DMS 273 (cell line): ENCODE data around the gene TIMM17B.
A peak's percentile ranks its signal among the peaks of the same experiment; 100 is the strongest.

Experiments used
- DNase-seq: peaks from one replicate; lab custom pipeline; 2025; ENCODE audit not compliant: unreplicated experiment; lab: John Stamatoyannopoulos, UW

TIMM17B gene

DNA sequence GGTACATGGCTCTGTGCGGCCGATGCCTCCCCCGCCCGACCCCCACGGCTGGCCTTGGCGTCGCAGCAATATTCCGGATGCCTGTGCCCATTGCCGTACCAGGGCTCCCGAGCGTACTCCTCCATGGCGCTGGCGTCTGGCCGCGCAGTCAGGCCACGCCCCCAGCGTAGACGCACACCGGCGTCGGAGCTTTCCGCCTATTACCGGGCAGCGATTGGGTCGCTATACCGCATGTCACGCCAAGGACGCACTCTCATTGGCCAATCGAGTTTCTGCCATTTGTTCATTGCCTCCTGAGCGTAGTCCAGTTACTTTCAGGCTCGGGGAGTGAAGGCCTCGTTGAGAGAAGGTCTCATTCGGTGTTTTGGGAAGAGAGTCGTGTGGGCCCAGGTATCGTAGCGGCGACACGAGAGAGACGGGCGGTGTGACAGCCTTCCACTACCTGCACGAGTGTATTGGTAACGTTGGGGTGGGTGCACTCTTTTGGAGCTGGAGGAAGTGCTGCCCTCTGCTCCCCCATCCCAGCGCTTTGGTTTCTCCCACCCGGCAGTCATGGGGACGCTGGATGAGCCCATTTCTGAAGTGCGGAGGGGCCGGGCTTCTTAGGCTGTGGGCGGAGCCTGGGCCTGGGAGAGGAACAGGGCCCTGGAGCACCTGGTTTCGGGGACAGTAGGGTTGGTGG is at the start of gene TIMM17B, which contains the start of gene PQBP1:
TIMM17B (minus strand) TSS at position 144 of the 682 bp plus-strand sequence; CDS start at position 125, 19 bp downstream.
PQBP1 (plus strand) TSS at position 306 of the 682 bp plus-strand sequence. CDS start 580 bp downstream, outside the sequence.
- peak; percentile 98 for DNase-seq

DNA sequence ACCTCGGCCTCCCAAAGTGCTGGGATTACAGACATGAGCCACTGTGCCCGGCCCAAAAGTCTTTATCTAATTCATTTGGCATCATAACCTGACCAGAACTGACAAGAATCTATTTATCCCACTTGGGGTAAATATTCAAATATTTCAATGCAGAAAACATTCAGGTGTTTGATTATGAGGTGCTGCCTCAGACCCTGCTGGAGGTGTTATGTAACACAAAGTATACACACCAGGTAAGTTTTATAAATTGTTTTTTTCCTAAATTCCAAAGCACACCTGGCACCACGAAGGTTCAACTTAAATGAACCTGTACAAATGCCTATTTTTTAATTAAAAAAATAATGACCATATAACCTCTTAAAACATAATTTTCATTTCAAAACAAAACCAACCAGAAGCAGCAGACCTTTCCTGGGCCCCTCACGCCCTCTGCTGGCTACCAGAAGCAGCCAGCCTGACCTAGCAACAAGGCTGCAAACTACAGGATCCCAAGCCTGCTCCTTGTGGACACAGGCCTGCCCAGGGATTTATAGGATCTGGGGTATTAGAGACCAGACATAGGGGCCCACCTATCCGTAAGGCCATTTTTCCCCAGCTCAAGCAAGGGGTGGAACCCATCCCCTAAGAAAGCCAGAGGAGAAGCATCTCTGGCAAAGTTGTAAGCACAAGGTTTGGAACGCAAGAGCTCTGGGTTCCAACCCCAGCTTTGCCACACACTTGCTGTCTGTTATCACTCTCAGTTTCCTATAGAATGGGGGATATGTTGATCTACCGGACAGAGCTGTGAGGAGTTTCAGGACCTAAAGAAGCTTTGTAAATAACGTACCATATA is 48.2 kb upstream of the TIMM17B start:
- peak; percentile 73 for DNase-seq

DNA sequence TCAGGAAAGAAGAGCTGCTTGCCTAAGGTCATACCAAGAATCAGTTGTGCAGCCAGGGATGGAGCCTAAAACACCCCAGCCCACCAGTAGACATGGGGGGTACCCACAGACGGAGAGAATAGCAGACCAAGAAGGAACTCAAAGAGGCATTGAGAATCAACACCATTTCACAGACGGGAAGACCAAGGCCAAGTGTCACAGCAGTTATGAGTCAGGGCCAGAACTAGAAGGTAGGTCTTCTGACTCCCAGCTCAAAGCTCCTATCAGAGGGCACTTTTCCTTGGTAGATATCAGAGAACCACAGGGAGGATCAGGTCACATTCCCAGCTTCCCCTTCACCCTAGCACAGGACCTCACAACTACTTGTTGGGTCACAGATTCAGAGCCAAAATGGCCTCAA is 45.3 kb upstream of the TIMM17B start:
- no peak for DNase-seq

DNA sequence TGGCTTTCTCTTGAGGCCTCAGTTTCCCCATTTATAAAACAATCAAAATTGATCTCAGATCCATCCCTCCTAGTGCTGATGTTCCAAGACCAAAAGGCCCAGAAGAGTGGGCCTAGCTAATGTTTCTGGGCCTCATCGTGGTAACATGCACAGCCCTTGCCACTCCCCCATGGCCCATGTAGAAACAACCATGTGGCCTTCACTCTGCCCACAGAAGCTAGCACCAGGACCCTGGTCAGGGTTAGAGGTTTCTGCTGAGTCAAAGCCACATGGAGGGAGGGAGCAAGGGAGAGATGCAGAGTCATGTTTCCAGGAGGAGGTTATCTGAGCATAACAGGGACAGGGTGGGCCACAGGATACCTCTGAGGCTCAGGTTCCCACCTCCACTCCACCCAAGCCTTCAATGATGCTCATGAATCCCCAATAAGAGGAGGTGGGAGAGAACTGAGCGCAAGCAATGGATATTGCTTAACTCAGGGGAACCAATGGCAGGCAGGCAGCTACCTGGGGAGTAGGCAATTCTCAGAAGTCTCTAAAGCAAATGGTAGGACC is 42.9 kb upstream of the TIMM17B start:
- DNase-seq = no peak

DNA sequence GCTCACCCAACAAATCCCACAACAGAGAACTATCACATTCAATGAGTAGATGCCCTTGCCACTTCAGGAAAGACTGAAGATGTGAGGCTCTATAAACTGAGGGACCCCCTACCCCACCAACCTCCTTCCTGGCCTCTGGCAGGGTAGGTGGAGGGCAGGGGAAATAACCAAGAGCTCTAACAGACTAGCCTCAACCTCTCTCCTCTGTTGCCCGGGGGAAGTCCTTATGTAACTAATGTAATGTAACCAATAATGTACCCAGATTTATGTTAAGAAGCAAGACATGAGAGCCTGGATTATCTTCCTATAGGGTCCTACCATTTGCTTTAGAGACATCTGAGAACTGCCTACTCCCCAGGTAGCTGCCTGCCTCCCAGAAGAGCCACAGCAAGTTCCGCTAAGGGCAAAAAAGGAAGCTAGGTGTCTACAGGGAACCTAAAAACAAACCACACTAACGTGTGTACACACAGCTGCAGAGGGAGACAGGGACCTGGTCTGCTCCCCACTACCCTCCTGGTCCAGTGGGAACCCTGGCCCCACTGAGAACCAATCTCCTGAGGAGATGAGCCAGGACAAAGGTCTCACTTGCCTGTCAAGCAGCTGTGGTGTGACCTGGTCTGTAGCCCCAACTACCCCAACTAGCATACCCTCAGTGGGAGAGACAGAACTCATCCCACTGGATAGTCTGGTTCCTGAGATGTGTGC is 42.1 kb upstream of the TIMM17B start:
- DNase-seq = no peak

DNA sequence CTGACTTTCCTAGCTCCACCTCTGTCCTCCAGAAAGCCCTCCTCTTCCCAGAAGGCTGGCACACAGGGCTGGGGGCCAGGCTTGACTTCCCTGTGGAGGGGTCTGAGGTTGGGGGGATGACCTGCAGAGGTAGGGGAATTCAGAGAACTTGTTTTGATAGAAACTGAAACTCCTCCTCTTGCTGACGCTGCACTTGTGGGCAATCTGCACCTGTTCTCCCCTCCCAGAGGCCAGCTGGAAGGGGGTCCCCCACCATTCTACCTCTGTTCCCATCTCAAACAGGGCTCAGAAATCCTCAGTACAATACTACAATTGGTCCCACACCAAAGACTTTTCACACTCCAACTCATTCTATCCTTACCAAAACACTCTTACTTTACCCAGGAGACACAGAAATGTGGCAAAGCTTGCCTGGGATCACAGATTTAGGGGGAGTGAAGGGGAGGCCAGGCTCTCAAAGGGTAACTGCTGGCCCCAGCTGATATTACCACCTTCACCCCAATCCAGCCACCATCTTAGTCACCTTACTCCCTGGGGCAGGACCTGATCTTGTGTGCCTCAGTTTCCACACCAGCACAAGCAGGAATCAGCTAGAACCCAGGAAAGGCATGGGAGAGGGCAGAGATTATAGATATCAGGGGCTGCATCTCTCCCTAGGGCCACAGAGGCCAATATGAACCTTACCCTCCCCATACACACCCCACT is 41.3 kb upstream of the TIMM17B start:
- no peak for DNase-seq

DNA sequence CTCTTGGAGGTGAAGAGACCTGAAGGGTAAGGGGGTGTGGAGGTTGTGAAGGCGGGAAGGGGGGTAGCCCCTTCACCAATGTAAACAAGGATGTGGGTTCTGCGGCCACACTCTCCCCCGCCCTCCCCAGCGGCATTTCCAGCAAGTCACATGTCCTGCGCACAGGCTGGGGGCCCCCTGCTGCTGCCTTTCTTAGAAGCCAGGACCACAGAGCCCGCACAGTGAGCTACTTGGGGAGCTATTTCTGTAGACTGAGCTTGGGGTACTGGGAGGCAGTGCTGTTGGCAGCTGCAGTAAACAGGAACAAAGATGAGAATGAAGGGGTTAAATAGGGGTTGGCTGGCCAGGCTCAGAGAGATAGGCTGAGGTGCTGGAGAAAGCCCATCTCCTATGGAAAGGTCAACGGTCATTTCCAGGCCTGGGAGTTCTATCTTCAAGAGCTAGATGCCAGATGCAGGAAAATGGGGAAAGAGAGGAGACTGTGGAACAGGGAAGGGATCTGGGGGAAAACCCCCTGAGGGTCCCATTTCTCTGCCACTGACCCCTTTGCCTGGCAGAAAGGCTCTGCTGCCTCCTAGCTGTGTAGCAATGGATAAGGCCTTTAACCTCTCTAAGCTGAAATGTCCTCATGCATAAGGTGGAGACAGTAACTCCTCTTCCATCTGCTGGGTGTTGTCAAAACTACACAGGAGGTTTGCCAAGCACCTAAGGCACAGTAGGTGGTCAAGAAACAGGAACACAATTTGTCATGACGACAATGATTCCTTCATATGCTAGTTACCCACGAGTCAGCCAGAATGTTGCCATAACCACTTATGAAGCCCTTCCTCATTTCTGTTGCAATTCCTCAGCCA is 39.7 kb upstream of the TIMM17B start:
- DNase-seq = no peak

DNA sequence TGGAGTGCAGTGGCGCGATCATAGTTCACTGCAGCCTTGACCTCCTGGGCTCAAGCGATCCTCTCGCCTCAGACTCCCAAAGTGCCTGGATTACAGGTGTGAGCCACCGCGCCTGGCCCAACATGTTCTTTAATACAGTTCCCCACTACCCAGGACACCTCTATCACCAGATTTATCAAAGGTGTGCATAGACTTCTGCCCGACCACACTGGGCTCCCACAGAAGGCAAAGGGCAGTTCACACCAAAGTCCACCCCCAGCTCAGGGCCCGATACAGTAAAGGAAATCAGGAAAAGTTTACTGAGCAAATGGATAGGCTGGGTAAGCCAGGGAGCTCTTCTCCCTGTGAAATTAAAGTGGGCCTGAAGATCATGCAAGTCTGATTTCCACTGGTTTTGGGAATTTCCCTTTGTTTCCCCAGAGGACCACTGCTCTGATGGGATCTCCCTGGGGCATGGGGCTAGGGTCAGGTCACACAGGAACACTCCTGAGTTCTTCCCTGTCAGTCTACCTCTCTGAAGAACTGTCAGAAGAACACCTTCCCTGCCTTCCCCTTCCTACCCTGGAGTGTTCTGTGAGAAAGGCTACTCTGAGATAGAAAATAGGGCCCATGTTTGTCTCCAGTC is 39.0 kb upstream of the TIMM17B start:
- no peak for DNase-seq

DNA sequence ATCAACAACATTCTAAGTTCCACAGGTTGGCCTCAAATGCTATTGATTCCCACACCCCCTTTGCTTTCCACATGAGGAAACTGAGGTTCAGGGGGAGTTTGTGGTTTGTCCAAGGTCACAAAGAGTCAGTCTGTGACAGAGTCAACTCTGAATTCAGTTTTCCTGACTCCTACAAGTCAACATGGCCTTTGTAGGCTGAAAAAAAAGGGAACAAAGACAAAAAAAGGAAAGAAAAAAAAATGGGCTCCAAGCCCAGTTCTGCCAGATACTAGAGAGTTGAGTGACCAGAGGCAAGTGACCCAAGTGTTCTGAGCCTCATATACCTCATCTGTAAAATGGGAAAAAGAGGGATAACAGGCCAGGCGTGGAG is 37.7 kb upstream of the TIMM17B start:
- no peak for DNase-seq

DNA sequence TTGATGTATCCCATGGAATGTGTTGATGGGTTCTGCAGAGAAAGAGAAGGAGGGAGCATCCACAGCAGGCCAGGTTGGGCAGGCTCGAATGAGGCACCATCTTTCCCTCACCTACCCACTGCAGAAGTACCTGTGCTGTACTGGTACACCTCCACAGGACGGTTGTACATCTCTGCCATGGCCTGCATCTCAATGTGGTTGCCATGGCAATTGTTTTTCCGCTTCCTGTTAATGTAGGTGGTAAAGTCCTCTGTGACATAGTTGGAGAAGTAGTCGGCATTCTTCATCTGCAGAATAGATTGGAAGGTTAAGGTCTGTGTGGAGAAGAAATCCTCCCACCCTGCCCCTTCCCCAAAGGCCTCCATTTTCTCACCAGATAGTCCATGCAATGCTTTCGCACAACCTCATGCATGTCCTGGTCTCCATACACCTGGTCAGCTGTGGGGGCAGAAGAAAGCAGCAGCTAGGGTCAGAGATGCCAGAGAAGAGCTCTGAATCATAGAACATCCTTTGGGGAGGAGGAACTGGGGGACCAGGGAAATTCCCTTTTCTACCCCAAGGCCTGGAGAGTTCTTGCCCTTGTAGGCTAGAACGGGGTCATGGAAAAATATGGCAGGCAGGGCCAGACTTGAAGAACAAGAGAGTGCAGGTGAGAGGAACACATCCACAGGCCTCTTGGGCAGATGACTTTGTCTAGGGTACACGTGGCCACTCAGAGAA is 37.2 kb upstream of the TIMM17B start:
- no peak for DNase-seq

DNA sequence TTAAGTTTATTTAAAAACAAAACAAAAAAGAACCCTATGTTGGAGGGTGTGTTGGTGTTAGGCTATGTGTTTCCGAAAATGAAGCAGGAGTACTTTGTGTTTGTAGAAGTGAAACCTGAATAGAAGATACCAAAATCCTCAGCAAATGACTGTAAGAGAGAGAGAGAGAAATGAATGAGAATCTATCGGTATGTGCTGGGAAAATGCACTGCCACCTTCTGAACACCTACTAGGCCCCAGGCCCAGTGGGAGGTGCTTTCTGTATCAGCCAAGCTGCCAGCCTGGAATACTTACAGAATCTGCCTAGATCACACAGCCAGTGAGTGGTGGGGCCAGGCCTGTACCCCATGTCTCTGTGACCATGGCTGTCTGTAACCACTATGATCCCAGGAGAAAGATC is 36.2 kb upstream of the TIMM17B start:
- DNase-seq = no peak

DNA sequence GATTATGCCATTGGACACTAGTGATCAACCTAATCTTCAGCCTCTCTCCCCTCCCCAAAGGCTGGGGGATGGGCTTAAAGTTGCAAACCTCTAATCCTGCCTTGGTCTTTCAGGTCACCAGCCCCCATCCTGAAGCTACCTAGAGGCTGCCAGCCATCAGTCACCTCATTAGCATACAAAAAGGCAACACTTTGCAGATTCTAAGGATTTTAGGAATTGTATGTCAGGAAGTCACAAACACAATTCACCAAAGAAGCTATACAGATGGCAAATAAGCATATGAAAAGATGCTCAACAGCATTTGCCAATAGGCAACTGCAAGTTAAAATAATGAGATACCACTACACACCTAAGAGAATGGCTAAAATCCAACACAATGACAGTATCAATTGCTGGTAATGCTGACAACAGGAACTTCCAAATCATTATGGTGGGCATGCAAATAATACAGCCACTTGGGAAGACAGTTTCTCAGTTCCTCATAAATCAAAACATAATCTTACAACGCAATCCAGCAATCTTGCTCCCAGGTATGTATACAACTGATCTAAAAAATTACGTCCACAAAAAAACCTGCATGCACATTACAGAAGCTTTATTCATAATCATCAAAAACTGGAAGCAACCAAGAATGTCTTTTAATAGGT is 30.3 kb upstream of the TIMM17B start:
- no peak for DNase-seq

DNA sequence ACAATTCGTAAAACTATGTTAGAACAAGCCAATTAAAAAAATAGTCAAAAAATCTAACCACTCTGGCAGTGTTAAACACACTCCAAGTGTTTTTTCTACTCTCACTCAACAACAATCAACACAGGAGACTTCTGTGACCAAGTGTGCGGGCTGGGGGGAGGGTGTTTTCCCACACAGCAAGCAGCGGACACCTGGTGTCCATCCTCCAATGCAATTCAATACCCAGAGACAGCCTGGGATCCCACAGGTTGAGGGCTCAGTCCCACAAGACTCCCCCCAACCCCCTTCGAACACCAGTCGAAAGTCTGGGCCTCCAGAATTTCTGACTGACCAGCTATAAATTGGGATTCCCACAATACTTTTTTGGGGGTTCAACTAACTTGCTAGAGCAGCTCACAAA is 29.6 kb upstream of the TIMM17B start:
- no peak for DNase-seq

DNA sequence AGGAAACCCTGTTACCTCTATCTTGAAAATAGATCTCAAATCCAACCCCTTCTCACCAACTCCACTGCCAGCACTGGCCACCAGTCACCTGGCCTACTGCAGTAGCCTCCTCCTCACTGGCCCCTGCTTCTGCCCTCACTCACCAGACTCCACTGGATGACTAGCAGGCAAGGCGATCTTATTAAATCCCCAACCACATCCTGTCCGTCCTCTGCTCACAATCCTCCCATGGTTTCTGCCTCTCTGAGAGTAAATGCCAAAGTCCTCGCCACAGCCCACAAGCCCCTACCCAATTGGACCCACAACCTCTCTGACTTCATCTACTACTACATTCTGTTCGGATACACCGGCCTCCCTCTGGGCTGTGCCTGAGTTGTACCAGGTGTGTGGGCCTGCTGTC is 26.7 kb upstream of the TIMM17B start:
- no peak for DNase-seq

DNA sequence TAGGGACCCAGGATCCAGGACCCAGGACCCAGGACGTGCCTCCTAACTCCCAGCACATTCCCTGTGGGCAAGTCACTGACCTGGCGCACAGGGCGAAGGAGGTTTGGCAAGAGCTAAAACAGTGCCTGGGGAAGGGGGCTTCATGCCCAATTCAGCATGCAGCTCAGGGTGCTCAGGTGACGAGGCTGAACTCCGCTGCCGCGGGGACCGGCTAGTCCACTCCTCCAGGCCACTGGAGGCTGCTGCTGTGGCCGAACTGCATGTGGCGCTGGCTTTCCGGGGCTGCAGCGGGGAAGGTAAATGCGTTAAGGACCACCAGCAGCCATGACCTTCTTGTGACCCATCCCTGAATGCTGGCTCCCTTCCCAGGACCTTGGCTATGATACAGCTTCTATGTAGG is 26.2 kb upstream of the TIMM17B start:
- no peak for DNase-seq

DNA sequence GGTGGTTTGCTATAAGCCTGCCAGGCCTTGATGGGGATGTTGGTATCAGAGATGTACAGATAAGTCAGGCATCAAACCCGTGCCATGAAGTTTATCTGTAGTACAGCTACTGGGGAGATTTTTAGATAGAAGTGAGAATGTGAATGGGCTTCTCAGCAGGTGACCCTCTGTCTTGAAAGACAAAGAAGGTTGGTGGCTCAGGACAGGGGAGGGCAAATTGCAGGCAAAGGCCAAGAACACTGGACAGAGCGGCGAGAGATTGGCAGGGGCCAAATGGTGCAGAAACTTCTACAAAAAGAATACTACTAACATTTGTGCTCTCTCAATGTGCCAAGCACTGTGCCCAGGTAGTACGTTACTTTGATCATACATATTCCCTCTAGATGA is 23.1 kb upstream of the TIMM17B start:
- DNase-seq = no peak

DNA sequence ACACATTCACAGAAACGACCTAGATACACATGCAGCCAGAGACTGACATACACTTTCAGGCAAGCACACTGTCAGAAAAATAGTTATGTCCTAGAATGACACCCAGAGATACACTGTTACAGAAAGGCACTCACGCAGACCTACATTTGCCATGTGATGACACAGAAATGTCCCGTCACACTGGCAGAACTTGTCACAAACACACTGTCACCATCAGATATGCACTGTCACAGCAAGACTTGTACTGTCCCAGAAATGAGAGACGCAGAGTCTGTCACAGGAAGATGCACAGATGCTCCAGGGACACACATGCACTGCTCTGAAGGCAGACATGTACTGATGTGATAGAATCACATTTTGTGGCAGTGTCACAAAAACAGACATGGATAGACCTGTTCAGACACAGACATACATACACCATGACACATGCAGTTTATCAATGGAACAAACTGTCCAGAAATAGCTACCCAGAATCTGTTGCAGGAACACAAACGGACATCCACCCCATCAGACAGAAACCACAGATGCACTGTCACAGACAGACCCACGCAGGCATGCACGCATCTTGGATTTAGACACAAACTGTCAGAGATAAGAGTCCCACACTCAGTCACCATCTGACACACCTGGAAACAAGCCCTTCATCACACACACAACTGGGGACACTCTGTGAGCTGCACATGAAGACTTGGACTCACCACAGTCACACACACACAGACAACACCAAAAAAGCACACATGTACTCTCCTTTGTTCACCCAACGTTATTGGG is 22.6 kb upstream of the TIMM17B start:
- no peak for DNase-seq
